ENCODE results near the gene ADAMTS18. TPM values are rescaled to one million over a fixed set of nuclear protein-coding genes. Genes with fewer than 3 reads are reported as not detected.
"Not testable (repeated sequence)": the region's sequence is repeated elsewhere in the genome, so short reads cannot be mapped to it uniquely, and the experiment has no call there.

Gene ADAMTS18
- total RNA-seq, 2 donors from 2014 or later = not detected

DNA sequence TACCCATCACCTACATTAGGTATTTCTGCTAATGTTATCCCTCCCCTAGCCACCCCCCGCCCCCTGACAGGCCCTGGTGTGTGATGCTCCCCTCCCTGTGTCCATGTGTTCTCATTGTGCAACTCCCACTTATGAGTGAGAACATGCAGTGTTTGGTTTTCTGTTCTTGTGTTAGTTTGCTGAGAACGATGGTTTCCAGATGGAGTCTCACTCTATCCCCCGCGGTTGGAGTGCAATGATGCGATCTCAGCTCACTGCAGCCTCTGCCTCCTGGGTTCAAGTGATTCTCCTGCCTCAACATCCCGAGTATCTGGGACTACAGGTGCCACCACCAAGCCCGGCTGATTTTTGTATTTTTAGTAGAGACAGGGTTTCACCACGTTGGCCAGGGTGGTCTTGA, 155.5 kb downstream of the ADAMTS18 start:
- H3K27me3 Mint-ChIP-seq = peaks cover 14% of the 10 kb centered on the region
- H3K4me3 Mint-ChIP-seq; H3K27ac Mint-ChIP-seq; H3K4me1 Mint-ChIP-seq; ATAC-seq (replicated peaks); H3K9me3 Mint-ChIP-seq; H3K36me3 Mint-ChIP-seq (ENCODE audit: low read depth): not testable (repeated sequence)

DNA sequence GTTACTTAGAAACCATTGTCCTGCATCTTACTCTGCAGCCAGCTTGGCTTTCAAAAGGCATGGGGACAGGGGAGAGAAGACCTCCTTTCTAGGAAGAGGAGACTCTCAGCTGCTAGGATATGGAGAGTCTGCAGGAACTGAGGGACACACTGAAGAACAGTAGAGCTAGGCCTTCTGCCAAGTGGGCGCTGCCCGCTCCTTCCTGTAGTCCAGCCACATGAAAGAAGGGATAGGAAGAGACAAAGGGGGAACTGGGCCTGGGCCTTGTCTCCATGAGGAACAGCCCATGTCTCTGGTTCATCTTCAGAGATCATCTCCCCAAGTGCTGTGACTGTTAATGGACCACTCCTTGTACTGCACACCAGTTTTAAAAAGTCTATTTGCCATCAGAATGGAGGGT, 157.3 kb downstream of the ADAMTS18 start:
- no peak overlapping the region for H3K4me3 Mint-ChIP-seq
- H3K27ac Mint-ChIP-seq = no peak overlapping the region
- H3K27me3 Mint-ChIP-seq = peaks cover 24% of the 10 kb centered on the region
- H3K36me3 Mint-ChIP-seq (ENCODE audit: low read depth) = no peaks in the 10 kb centered on the region
- no peak for ATAC-seq (replicated peaks)
- no peaks in the 10 kb centered on the region for H3K9me3 Mint-ChIP-seq
- H3K4me1 Mint-ChIP-seq = no peaks in the 10 kb centered on the region

DNA sequence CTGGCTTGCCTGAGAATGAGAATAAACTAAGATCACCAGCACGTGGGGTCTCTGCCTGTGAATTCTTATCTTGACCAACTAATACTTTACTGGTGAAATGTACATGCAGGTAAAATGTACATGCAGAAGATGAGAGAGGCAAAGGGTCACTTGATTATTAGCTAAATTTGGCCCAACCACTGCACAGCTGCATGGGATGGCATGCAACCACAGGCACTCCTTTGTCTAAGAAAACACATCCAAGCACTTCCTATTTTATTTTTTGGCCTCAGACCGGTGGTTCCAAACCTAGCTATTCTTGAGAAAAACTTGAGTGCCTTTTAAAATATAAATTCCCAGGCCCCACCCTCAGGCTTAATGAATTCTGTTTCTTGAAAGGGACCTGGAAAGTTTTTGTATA, 157.7 kb downstream of the ADAMTS18 start:
- Mint-ChIP-seq H3K4me1 (no peaks in the 10 kb centered on the region), H3K27ac (no peak overlapping the region), H3K4me3 (no peak overlapping the region), H3K9me3 (no peaks in the 10 kb centered on the region), H3K36me3 (ENCODE audit: low read depth) (no peaks in the 10 kb centered on the region), H3K27me3 (peaks cover 27% of the 10 kb centered on the region)
- ATAC-seq (replicated peaks) = no peak

DNA sequence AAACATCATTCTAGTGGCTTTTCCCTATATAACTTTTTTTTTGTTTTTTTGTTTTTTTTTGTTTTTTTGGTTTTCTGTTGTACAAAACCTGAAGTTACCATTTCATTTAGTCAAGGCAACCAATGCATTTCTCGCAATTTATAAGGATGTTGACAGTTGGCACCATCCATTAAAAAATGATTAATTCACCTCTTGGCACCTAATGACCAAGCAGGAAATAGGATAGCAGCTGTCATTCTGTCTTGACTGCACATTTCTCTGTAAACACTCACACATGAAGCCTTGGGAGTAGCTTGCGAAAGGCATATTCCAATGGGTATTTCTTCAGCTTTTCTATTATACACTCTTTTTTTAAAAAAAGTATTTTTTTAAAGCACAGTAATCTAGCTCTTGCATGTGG, 158.2 kb downstream of the ADAMTS18 start:
- no peaks in the 10 kb centered on the region for H3K9me3 Mint-ChIP-seq
- no peaks in the 10 kb centered on the region for H3K36me3 Mint-ChIP-seq (ENCODE audit: low read depth)
- peaks cover 27% of the 10 kb centered on the region for H3K27me3 Mint-ChIP-seq
- no peak overlapping the region for H3K4me3 Mint-ChIP-seq
- no peak for ATAC-seq (replicated peaks)
- no peak overlapping the region for H3K27ac Mint-ChIP-seq
- H3K4me1 Mint-ChIP-seq = no peaks in the 10 kb centered on the region

DNA sequence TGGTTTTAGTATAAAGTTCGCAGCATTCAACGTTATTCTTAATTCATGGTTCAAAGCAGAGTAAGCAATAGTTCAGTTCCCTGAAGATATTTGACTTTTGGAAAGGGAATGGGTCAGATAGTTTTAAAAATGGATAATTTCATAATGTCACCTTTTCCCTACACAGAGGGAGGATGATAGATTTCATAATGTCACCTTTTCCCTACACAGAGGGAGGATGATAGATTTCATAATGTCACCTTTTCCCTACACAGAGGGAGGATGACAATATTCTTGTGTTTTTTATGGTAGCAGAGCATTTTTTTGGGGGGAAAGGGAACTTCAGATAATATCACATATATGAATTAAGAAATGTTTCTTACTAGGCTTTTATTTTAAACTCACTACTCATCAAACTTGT, 159.5 kb downstream of the ADAMTS18 start:
- not testable (repeated sequence) for H3K4me1 Mint-ChIP-seq; H3K27ac Mint-ChIP-seq; H3K36me3 Mint-ChIP-seq (ENCODE audit: low read depth); H3K4me3 Mint-ChIP-seq; ATAC-seq (replicated peaks); H3K9me3 Mint-ChIP-seq
- H3K27me3 Mint-ChIP-seq = peaks cover 27% of the 10 kb centered on the region

DNA sequence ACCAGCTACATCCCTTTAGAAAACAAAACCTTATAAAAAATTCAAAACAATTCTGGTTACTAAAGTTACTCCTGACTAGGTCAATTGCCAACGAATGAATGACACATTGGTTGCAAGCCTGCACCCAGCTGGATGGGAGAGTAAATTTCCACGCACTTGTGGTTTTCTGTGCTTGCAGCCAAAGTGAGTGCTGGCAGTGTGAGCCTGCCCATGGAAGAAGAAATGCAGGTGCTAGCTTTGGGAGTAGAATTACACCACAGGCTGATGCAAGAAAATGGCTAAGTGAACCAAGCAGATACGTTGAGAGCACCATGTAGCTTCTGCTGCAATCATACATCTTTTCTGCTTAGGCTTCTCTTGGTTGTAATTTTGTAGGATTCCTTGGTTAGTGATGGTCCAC, 161.0 kb downstream of the ADAMTS18 start:
- no peaks in the 10 kb centered on the region for H3K4me1 Mint-ChIP-seq
- H3K27ac Mint-ChIP-seq = no peak overlapping the region
- no peaks in the 10 kb centered on the region for H3K9me3 Mint-ChIP-seq
- H3K4me3 Mint-ChIP-seq = no peak overlapping the region
- peaks cover 31% of the 10 kb centered on the region for H3K27me3 Mint-ChIP-seq
- no peaks in the 10 kb centered on the region for H3K36me3 Mint-ChIP-seq (ENCODE audit: low read depth)
- no peak for ATAC-seq (replicated peaks)

DNA sequence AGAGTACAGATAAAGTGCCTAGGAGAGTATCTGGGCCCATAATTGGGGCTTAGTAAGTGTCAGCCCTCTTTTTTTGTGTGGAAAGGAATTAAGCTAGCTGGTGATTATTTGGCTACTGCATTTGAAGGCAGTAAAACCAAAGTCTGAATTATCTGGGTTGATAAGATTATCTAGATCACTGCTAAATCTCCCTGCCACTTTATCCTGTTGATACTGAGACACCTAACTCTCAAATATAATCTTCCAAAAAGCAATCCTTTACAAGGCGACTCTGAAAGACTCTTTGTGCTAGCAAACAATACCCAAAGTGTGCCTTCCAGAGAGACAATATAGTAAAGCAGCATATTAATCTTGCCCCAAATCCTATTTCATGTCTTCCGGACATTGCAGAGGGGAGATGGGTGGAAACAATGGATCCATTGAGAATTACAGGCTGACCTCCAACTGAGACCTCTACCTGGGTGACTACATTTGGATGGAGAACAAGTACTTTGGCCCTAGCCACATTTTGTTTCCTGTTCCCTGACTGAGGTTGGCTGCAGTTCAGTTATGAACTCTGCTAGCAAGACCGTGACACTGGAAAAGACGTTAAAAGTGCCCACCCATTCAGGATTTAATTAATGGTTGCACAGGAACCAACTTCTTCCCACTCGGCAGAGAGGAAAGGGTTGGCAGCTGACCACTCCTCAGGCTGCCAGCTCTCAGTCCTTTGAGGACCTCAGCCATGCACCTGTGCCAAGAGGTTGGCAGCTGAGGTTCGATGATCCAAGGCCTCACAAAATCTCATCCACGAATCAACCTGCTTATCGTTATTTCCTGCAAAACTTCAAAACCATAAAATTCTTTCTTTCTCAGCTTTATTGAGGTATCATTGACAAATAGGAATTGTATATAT, 163.1 kb downstream of the ADAMTS18 start:
- no peak for ATAC-seq (replicated peaks)
- Mint-ChIP-seq H3K27me3 (peaks cover 47% of the 10 kb centered on the region), H3K36me3 (ENCODE audit: low read depth) (no peaks in the 10 kb centered on the region)

DNA sequence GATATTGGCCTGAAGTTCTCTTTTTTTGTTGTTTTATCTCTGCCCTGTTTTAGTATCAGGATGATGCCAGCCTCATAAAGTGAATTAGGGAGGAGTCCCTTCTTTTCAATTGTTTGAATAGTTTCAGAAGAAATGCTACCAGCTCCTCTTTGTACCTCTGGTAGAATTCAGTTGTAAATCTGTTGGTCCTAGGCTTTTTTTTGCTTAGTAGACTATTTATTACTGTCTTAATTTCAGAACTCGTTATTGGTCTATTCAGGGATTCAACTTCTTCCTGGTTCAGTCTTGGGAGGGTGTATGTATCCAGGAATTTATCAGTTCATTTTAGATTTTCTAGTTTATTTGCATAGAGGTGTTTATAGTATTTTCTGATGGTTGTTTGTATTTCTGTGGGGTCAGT, 168.6 kb downstream of the ADAMTS18 start:
- H3K4me1 Mint-ChIP-seq; H3K27ac Mint-ChIP-seq; H3K36me3 Mint-ChIP-seq (ENCODE audit: low read depth); H3K9me3 Mint-ChIP-seq; H3K4me3 Mint-ChIP-seq; ATAC-seq (replicated peaks): not testable (repeated sequence)
- H3K27me3 Mint-ChIP-seq = peaks cover 49% of the 10 kb centered on the region

More for the DNA sequence above, 163.1 kb downstream of the ADAMTS18 start:
- Mint-ChIP-seq H3K9me3 (no peaks in the 10 kb centered on the region), H3K4me1 (no peaks in the 10 kb centered on the region), H3K27ac (no peak overlapping the region), H3K4me3 (no peak overlapping the region)

DNA sequence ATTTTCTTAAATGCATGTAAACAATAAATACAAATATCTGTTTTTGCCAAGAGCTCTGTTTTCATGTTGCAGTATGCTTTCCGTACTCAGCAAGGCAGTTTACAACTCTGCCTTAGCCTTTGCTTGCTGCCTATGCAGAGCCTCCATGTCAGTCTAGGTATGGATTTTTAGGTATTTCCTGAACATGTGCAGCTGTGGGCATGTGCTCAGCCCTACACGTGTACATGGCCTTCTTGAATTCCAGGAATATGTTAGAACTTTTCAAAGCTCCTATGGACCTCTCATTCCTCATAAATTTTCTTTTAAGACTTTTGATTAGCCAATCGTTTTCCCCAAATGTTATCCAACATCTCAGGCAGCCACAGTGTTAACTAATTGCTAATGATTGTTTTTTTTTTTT, 171.9 kb downstream of the ADAMTS18 start:
- no peak for ATAC-seq (replicated peaks)
- H3K27me3 Mint-ChIP-seq = peaks cover 45% of the 10 kb centered on the region
- no peaks in the 10 kb centered on the region for H3K4me1 Mint-ChIP-seq
- no peaks in the 10 kb centered on the region for H3K36me3 Mint-ChIP-seq (ENCODE audit: low read depth)
- H3K27ac Mint-ChIP-seq = no peak overlapping the region
- H3K4me3 Mint-ChIP-seq = no peak overlapping the region
- H3K9me3 Mint-ChIP-seq = peaks cover 4% of the 10 kb centered on the region

DNA sequence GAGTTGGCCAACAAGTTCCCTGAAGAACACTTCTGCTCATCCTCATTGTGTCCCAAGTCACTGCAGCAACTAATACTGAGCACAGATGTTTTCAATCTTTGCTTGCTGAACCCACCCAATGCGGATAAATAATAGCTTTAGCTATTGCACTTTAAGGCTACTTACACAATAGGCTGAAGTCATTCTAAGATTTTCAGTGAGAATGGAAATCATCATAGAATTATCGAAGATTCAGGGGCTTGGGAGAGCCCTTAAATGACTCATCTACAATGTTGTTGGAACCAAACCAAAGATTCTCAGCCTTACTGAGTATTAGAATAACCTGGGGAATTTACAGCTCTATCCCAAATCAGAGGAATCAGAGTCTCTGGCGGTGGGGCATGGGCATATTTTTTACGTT, 184.4 kb downstream of the ADAMTS18 start:
- H3K36me3 Mint-ChIP-seq (ENCODE audit: low read depth) = no peaks in the 10 kb centered on the region
- H3K4me1 Mint-ChIP-seq = no peaks in the 10 kb centered on the region
- peaks cover 9% of the 10 kb centered on the region for H3K27me3 Mint-ChIP-seq
- H3K27ac Mint-ChIP-seq = no peak overlapping the region
- no peak for ATAC-seq (replicated peaks)
- H3K9me3 Mint-ChIP-seq = no peaks in the 10 kb centered on the region
- H3K4me3 Mint-ChIP-seq = no peak overlapping the region

DNA sequence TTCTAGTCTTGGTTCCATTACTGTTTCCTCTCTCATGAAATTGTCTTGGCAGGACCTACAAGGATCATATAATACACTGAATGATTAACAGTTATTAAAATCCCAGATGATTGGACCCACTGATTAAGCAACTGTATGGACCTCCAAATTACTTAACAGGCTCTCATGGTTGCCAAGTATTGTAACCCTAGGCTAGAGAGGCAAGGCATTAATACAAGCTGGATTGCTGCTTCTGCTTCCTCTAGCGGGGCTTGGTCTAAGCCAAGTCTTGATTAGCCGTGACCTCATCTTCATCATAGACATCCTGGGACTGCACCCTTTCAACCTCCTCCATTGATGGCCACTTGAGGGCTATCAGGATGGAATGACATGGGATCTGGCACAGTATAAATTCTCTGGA, 188.7 kb downstream of the ADAMTS18 start:
- H3K4me1 Mint-ChIP-seq = no peaks in the 10 kb centered on the region
- no peaks in the 10 kb centered on the region for H3K36me3 Mint-ChIP-seq (ENCODE audit: low read depth)
- no peaks in the 10 kb centered on the region for H3K9me3 Mint-ChIP-seq
- no peak overlapping the region for H3K4me3 Mint-ChIP-seq
- H3K27me3 Mint-ChIP-seq = peaks cover 7% of the 10 kb centered on the region
- H3K27ac Mint-ChIP-seq = no peak overlapping the region
- ATAC-seq (replicated peaks) = no peak

DNA sequence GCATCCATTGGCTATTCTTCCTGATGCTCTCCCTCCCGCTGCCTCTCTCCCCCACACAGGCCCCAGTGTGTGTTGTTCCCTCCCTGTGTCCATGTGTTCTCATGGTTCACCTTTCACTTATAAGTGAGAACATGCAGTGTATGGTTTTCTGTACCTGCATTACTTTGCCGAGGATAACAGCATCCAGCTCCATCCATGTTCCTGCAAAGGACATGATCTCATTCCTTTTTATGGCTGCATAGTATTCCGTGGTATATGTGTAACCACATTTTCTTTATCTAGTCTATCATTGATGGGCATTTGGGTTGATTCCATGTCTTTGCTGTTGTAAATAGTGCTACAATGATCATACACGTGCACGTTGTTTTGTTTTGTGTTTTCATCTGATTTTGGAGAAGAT, 192.4 kb downstream of the ADAMTS18 start:
- not testable (repeated sequence) for H3K9me3 Mint-ChIP-seq; H3K27ac Mint-ChIP-seq; H3K4me3 Mint-ChIP-seq; ATAC-seq (replicated peaks); H3K36me3 Mint-ChIP-seq (ENCODE audit: low read depth); H3K4me1 Mint-ChIP-seq
- peaks cover 10% of the 10 kb centered on the region for H3K27me3 Mint-ChIP-seq

DNA sequence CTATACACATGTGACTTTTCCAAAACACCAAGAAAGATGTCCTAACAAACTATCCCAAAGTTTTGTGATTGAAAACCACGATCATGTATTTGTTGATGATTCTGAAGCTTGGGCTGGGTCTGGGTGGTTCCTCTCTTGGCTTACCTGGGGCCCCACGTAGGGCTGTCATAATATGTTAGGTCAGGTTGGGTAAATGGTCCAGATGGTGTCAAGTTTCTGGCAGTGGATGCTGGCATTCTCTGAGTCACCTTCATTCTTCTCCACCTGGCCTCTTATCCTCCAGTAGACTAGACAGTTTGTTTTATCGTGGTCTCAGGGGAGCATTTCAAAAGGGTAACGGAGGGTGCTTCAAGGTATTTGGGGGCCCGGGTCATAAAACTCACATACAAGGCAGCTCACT, 196.2 kb downstream of the ADAMTS18 start:
- Mint-ChIP-seq H3K36me3 (ENCODE audit: low read depth) (no peaks in the 10 kb centered on the region), H3K4me1 (peaks cover 4% of the 10 kb centered on the region)

DNA sequence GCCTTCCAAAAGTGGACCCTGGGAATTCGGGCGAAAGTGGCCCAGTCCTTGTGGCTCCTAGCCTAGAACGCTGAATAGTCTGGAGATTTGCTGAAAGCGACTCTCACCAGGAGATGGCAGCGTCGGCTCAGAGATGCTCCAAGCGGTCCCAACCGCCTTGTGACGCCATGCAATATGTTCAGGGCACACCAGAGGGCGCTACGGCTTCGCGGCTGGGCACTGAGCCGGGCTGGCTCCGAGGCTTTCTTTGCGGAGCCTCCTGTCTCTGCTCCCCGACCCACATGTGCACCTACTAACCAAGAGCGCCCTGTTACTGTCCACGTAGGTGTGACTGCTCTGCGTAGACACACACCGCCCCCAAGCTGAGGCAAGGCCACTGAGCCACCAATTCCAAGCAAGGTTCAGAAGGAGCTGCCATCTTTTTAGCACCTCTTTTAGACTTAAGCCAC, 198.7 kb downstream of the ADAMTS18 start:
- ATAC-seq (replicated peaks) = peak; percentile 98
- no peaks in the 10 kb centered on the region for H3K36me3 Mint-ChIP-seq (ENCODE audit: low read depth)
- no peaks in the 10 kb centered on the region for H3K9me3 Mint-ChIP-seq
- peak overlapping the region; percentile 50 for H3K4me3 Mint-ChIP-seq
- H3K4me1 Mint-ChIP-seq = peaks cover 4% of the 10 kb centered on the region
- H3K27ac Mint-ChIP-seq = no peak overlapping the region
- H3K27me3 Mint-ChIP-seq = peaks cover 21% of the 10 kb centered on the region

More for the DNA sequence above, 196.2 kb downstream of the ADAMTS18 start:
- Mint-ChIP-seq H3K4me3 (no peak overlapping the region), H3K27ac (no peak overlapping the region), H3K27me3 (peaks cover 19% of the 10 kb centered on the region), H3K9me3 (no peaks in the 10 kb centered on the region)
- no peak for ATAC-seq (replicated peaks)

DNA sequence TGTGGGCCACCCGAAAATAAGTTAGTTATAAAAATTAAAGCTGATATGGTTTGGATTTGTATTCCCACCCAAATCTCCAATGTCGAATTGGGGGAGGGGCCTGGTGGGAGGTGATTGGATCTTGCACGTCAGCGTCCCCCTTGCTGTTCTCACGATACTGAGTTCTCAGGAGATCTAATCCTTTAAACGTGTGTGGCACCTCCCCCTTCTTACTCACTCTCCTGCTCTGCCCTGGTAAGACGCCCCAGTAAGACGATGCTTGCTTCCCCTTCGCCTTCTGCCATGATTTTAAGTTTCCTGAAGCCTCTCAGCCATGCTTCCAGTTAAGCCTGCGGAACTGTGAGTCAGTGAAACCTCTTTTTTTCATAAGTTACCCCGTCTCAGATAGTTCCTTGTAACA, 200.2 kb downstream of the ADAMTS18 start:
- H3K9me3 Mint-ChIP-seq = no peaks in the 10 kb centered on the region
- ATAC-seq (replicated peaks) = no peak
- H3K27ac Mint-ChIP-seq = no peak overlapping the region
- H3K36me3 Mint-ChIP-seq (ENCODE audit: low read depth) = no peaks in the 10 kb centered on the region
- H3K4me3 Mint-ChIP-seq = no peak overlapping the region
- peaks cover 26% of the 10 kb centered on the region for H3K27me3 Mint-ChIP-seq
- peaks cover 4% of the 10 kb centered on the region for H3K4me1 Mint-ChIP-seq
